HEK293 (cell line): ENCODE measurements around the gene MRPL54.

Experiments used
- CTCF ChIP-seq: fragments of 450-650 bp; formaldehyde crosslinking; IDR thresholded peaks from 2 replicates; pipeline ENCODE4 v1.5.1; 2016; ENCODE audit warnings: missing biosample characterization, missing genetic modification characterization
- KLF1 ChIP-seq: fragments of 450-650 bp; formaldehyde crosslinking; IDR thresholded peaks from 2 replicates; pipeline ENCODE4 v1.5.1; 2016; ENCODE audit warnings: missing biosample characterization, missing genetic modification characterization
- ZNF324 ChIP-seq: fragments of 450-650 bp; formaldehyde crosslinking; IDR thresholded peaks from 2 replicates; pipeline ENCODE4 v1.5.1; 2016; ENCODE audit warnings: missing biosample characterization, missing genetic modification characterization
- ZNF354C ChIP-seq: fragments of 450-650 bp; formaldehyde crosslinking; IDR thresholded peaks from 2 replicates; pipeline ENCODE4 v1.5.1; 2016; ENCODE audit warnings: missing biosample characterization, missing genetic modification characterization, low read depth, borderline replicate concordance
- ZNF629 ChIP-seq: fragments of 450-650 bp; formaldehyde crosslinking; IDR thresholded peaks from 2 replicates; pipeline ENCODE4 v1.5.1; 2017; ENCODE audit warnings: missing biosample characterization, missing genetic modification characterization

DNA sequence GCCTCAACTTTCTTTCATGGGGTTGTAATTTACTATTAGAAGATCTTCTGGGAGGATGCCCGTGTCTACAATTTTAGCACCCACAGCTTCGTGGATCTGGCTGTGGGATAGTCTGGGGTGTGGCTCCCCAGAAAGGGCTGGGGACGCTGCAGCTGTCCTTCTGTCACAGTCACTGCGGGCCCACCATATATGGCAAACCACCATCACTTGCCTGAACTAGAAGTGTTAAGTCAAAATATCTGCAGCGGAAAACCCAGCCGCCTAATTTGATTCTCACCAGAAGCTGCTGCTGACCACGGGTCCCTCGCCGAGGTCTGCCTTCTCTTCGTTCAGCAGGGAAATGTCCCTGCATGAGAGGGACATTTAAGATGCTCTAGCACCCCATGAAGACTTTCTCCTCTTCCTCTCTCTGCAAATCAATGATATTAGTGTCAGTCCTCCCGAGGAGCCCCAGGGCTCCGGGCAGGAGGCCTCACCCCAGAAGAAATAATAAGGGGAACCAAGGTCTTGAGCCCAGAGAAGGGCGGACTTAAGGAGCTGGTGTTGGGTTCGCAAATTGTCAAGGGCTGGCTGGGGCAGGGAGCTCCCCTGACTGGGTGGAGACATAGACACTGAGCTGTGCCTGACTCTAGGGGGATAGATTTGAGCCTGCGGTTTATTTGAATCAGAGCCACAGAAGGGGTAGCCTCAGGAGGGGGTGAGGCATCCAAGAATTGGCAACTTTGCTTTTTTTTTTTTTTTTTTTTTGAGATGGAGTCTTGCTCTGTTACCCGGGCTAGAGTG is 26.7 kb downstream of the MRPL54 start:
- TF ChIP-seq CTCF (tag by site-specific recombination) (no peak), KLF1 (tag by site-specific recombination) (no peak), ZNF354C (tag by site-specific recombination) (no peak), ZNF629 (tag by site-specific recombination) (no peak), ZNF324 (no peak)
